Neural cell (in vitro differentiated cells): ENCODE data around the gene CSMD2. TPM values are rescaled to one million over a fixed set of nuclear protein-coding genes. Genes with fewer than 3 reads are reported as not detected.

ENCODE experiments used
- H2AFZ ChIP-seq: fragments of 200-600, 300-800 bp; sonication (generic), shearing (Covaris generic); 2 replicates; pipeline ENCODE4 v1.6.0; 2014; ENCODE audit warnings: low read depth, mild to moderate bottlenecking, antibody characterized with exemption, low read length, moderate library complexity
- H3F3A ChIP-seq: fragments of 200-600 bp; shearing (Covaris generic); 2 replicates; pipeline ENCODE4 v1.6.1; 2016; ENCODE audit warnings: mild to moderate bottlenecking, moderate library complexity, mixed read lengths, antibody characterized with exemption, low read length; ENCODE audit not compliant: insufficient read depth, poor library complexity, severe bottlenecking
- H3K27ac ChIP-seq: fragments of 200-600, 300-800 bp; sonication (generic), shearing (Covaris generic); 2 replicates; pipeline ENCODE4 v1.5.1; 2014; ENCODE audit warnings: mild to moderate bottlenecking, low read length, moderate library complexity
- H3K27me3 ChIP-seq: fragments of 300-800, 200-600 bp; sonication (generic), shearing (Covaris generic); 2 replicates; pipeline ENCODE4 v1.6.0; 2014; ENCODE audit warnings: mild to moderate bottlenecking, low read depth, low read length, moderate library complexity; ENCODE audit not compliant: insufficient read depth
- H3K36me3 ChIP-seq: fragments of 300-800, 200-600 bp; sonication (generic), shearing (Covaris generic); 2 replicates; pipeline ENCODE4 v1.5.1; 2014; ENCODE audit warnings: mild to moderate bottlenecking, antibody characterized with exemption, low read length, moderate library complexity; ENCODE audit not compliant: insufficient read depth
- H3K4me2 ChIP-seq: fragments of 300-800, 200-600 bp; sonication (generic), shearing (Covaris generic); 2 replicates; pipeline ENCODE4 v1.6.0; 2014; ENCODE audit warnings: mild to moderate bottlenecking, low read length
- H3K4me3 ChIP-seq: fragments of 300-800, 200-600 bp; sonication (generic), shearing (Covaris generic); 2 replicates; pipeline ENCODE4 v1.5.1; 2014; ENCODE audit warnings: mild to moderate bottlenecking, low read length, moderate library complexity
- H3K79me2 ChIP-seq: fragments of 200-600 bp; shearing (Covaris generic); replicated peaks from 2 replicates; pipeline ENCODE4 v1.6.0; 2014; ENCODE audit warnings: mild to moderate bottlenecking, low read length, moderate library complexity; ENCODE audit not compliant: insufficient read depth
- H3K9ac ChIP-seq: fragments of 300-800, 200-600 bp; sonication (generic), shearing (Covaris generic); 2 replicates; pipeline ENCODE4 v1.6.1; 2016; ENCODE audit warnings: mild to moderate bottlenecking, low read length, mixed read lengths
- H3K9me2 ChIP-seq: fragments of 200-600 bp; shearing (Covaris generic); 2 replicates; pipeline ENCODE4 v1.6.1; 2016; ENCODE audit warnings: mild to moderate bottlenecking, low read length, mixed read lengths; ENCODE audit not compliant: insufficient read depth
- H3K9me3 ChIP-seq: fragments of 200-600, 300-800 bp; sonication (generic), shearing (Covaris generic); 2 replicates; pipeline ENCODE4 v1.6.1; 2016; ENCODE audit warnings: mild to moderate bottlenecking, mixed run types, low read length, moderate library complexity, mixed read lengths
- H4K20me1 ChIP-seq: fragments of 200-600 bp; shearing (Covaris generic); 2 replicates; pipeline ENCODE4 v1.6.1; 2016; ENCODE audit warnings: mild to moderate bottlenecking, mixed run types; ENCODE audit not compliant: insufficient read depth
- EP300 ChIP-seq: fragments of 450-650 bp; conservative IDR thresholded peaks from 2 replicates; pipeline ENCODE4 v1.6.1; 2014; ENCODE audit warnings: antibody characterized with exemption, mild to moderate bottlenecking, moderate library complexity; ENCODE audit not compliant: poor library complexity, severe bottlenecking
- EZH2 ChIP-seq: fragments of 200-600, 300-800 bp; shearing (Covaris generic), sonication (generic); IDR thresholded peaks from 2 replicates; pipeline ENCODE4 v1.6.1; 2014; ENCODE audit warnings: antibody characterized with exemption, low read length, borderline replicate concordance, mild to moderate bottlenecking; ENCODE audit not compliant: insufficient read depth, poor library complexity, severe bottlenecking
- MXI1 ChIP-seq: fragments of 450-650 bp; conservative IDR thresholded peaks from 2 replicates; pipeline ENCODE4 v1.6.1; 2014; ENCODE audit warnings: antibody characterized with exemption, mild to moderate bottlenecking; ENCODE audit not compliant: poor library complexity, severe bottlenecking
- POLR2AphosphoS5 ChIP-seq: IDR thresholded peaks from 2 replicates; pipeline ENCODE4 v1.6.1; 2012
- RAD21 ChIP-seq: fragments of 450-650 bp; conservative IDR thresholded peaks from 2 replicates; pipeline ENCODE4 v1.6.1; 2014; ENCODE audit warnings: antibody characterized with exemption, mild to moderate bottlenecking, moderate library complexity
- SMC3 ChIP-seq: fragments of 450-650 bp; conservative IDR thresholded peaks from 2 replicates; pipeline ENCODE4 v1.6.1; 2014; ENCODE audit warnings: antibody characterized with exemption, mild to moderate bottlenecking, moderate library complexity; ENCODE audit not compliant: poor library complexity
- TAF1 ChIP-seq: IDR thresholded peaks from 2 replicates; pipeline ENCODE4 v1.6.1; 2012; ENCODE audit warnings: low read depth
- polyA plus RNA-seq: library from polyadenylated mRNA; depleted of rRNA; stranded (reverse); fragments of >200 nt; gene quantifications from 2 replicates; pipeline ENCODE4 v1.2.3, GENCODE V29; 2014
- TF ChIP-seq, protein P1 (sequence below): IDR thresholded peaks from 2 replicates; pipeline ENCODE4 v1.6.1; 2012; ENCODE audit warnings: borderline replicate concordance
- TF ChIP-seq, protein P2 (sequence below): fragments of 450-650 bp; IDR thresholded peaks from 2 replicates; pipeline ENCODE4 v1.5.1; 2014; ENCODE audit warnings: antibody characterized with exemption, mild to moderate bottlenecking, moderate library complexity; ENCODE audit not compliant: poor library complexity, severe bottlenecking

Gene CSMD2
- polyA plus RNA-seq, 1 donor from 2014 or later, result 9.6 TPM

DNA sequence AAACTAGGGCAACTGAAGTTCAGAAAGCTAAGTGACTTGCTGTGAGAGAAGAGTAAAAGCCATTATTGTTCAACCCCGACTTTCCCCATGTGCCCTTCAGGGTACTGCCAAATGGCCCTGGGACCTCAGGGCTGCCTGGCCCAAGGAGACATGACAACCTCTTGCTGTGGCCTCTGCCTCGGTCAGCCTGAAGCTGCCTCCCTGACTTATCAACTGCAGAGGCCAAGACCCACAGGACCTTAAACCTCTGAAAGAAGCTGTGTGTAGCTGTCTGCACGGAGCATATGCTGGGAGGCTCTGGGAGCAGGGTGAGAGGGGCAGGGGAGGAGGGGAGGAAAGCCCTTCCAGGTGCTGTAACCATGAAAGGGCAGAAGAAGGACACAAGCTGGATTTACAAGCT, 265.3 kb downstream of the CSMD2 start:
- Histone ChIP-seq H3K9me3 (no peaks in the 10 kb centered on the region), H3K4me2 (no peak overlapping the region), H3K4me3 (no peak overlapping the region)

DNA sequence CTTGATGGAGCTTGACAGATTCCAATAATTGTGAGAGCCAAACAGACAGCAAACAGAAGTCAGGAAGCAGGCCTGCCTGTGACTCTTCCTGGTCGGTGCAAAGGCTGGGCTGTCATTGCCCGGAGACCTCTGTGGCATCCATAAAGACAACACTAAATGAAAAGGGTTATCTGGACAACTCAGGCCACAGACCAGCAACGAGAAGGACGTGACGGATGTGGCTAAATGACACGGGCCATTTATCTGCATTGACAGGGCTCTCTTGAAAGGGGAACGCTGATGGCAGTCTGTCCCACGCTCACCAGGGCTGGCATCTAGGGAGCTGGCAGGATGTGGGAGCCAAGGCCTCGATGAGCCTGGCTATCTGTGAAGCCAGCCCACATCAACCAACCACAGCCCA, 266.1 kb downstream of the CSMD2 start:
- Histone ChIP-seq H3K9me2 (no peaks in the 10 kb centered on the region), H2AFZ (no peak overlapping the region), H3K9ac (no peak overlapping the region), H3K27me3 (no peaks in the 10 kb centered on the region), H3K4me3 (no peak overlapping the region), H3K79me2 (no peaks in the 10 kb centered on the region), H3K9me3 (no peaks in the 10 kb centered on the region), H3K27ac (no peak overlapping the region), H3K4me2 (no peak overlapping the region), H4K20me1 (no peaks in the 10 kb centered on the region), H3K36me3 (no peaks in the 10 kb centered on the region), H3F3A (no peaks in the 10 kb centered on the region)
- TF ChIP-seq MXI1, result no peak
- no peak for TF ChIP-seq TAF1
- no peak for TF ChIP-seq RAD21
- TF ChIP-seq EZH2, result no peak
- TF ChIP-seq SMC3, result no peak
- TF ChIP-seq, protein P1, sequence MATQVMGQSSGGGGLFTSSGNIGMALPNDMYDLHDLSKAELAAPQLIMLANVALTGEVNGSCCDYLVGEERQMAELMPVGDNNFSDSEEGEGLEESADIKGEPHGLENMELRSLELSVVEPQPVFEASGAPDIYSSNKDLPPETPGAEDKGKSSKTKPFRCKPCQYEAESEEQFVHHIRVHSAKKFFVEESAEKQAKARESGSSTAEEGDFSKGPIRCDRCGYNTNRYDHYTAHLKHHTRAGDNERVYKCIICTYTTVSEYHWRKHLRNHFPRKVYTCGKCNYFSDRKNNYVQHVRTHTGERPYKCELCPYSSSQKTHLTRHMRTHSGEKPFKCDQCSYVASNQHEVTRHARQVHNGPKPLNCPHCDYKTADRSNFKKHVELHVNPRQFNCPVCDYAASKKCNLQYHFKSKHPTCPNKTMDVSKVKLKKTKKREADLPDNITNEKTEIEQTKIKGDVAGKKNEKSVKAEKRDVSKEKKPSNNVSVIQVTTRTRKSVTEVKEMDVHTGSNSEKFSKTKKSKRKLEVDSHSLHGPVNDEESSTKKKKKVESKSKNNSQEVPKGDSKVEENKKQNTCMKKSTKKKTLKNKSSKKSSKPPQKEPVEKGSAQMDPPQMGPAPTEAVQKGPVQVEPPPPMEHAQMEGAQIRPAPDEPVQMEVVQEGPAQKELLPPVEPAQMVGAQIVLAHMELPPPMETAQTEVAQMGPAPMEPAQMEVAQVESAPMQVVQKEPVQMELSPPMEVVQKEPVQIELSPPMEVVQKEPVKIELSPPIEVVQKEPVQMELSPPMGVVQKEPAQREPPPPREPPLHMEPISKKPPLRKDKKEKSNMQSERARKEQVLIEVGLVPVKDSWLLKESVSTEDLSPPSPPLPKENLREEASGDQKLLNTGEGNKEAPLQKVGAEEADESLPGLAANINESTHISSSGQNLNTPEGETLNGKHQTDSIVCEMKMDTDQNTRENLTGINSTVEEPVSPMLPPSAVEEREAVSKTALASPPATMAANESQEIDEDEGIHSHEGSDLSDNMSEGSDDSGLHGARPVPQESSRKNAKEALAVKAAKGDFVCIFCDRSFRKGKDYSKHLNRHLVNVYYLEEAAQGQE, result no peak
- no peak for TF ChIP-seq EP300
- TF ChIP-seq POLR2AphosphoS5, result no peak
- TF ChIP-seq, protein P2, sequence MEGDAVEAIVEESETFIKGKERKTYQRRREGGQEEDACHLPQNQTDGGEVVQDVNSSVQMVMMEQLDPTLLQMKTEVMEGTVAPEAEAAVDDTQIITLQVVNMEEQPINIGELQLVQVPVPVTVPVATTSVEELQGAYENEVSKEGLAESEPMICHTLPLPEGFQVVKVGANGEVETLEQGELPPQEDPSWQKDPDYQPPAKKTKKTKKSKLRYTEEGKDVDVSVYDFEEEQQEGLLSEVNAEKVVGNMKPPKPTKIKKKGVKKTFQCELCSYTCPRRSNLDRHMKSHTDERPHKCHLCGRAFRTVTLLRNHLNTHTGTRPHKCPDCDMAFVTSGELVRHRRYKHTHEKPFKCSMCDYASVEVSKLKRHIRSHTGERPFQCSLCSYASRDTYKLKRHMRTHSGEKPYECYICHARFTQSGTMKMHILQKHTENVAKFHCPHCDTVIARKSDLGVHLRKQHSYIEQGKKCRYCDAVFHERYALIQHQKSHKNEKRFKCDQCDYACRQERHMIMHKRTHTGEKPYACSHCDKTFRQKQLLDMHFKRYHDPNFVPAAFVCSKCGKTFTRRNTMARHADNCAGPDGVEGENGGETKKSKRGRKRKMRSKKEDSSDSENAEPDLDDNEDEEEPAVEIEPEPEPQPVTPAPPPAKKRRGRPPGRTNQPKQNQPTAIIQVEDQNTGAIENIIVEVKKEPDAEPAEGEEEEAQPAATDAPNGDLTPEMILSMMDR, result no peak

More for the DNA sequence above, 265.3 kb downstream of the CSMD2 start:
- H3K79me2 ChIP-seq, result no peaks in the 10 kb centered on the region
- TF ChIP-seq TAF1 (no peak), POLR2AphosphoS5 (no peak), EZH2 (no peak), MXI1 (no peak), EP300 (no peak), RAD21 (no peak), SMC3 (no peak)
- TF ChIP-seq, protein P2, result no peak
- TF ChIP-seq, protein P1, result no peak
- H2AFZ ChIP-seq, result no peak overlapping the region
- H3K27ac ChIP-seq, result no peak overlapping the region
- H3F3A ChIP-seq, result no peaks in the 10 kb centered on the region
- no peaks in the 10 kb centered on the region for H3K27me3 ChIP-seq
- no peak overlapping the region for H3K9ac ChIP-seq
- no peaks in the 10 kb centered on the region for H3K36me3 ChIP-seq
- H4K20me1 ChIP-seq, result no peaks in the 10 kb centered on the region
- H3K9me2 ChIP-seq, result no peaks in the 10 kb centered on the region
